ENCODE results near the gene GALNT16. TPM values are rescaled to one million over a fixed set of nuclear protein-coding genes. Genes with fewer than 3 reads are reported as not detected.

Gene GALNT16
- total and polyA plus RNA-seq, 2 of the 8 experiments (the other 6 are each of a cell fraction or from before 2014, with no cell fraction given), result 5.4 to 6.3 TPM

- TF ChIP-seq KDM4A (IDR thresholded peaks at IDR 0.05; ENCODE audit: low read depth, low read length, severe bottlenecking) (no peak), ATF3 (IDR thresholded peaks at IDR 0.05; ENCODE audit: insufficient read depth, low read depth, low read length) (no peak)
Measured at GRCh38 chr14:69246331-69246730, 13.6 kb upstream of the GALNT16 start (continued).

Measured in H1 (cell line).